Measurements from ENCODE around the gene RANBP9. TPM values are rescaled to one million over a fixed set of nuclear protein-coding genes. Genes with fewer than 3 reads are reported as not detected.

The RANBP9 gene
- total RNA-seq, 1 experiment from 2014 or later: 57.4 TPM

GRCh38 chr6:13593720-13594119 lies 117.9 kb downstream of the RANBP9 start:
- intact Hi-C loops (cut with micrococcal nuclease; ENCODE audit: unreplicated experiment): no loop called here
- Histone ChIP-seq H3K9me3 (ENCODE audit: low read depth, low read length, poor library complexity, severe bottlenecking) (no peaks in the 10 kb centered on the region), H3K4me1 (ENCODE audit: insufficient read depth, low read length, poor library complexity, severe bottlenecking) (no peaks in the 10 kb centered on the region), H3K27ac (ENCODE audit: low read depth, low read length, poor library complexity, severe bottlenecking) (no peak overlapping the region), H3K4me3 (ENCODE audit: low read depth, low read length, poor library complexity, severe bottlenecking) (no peak overlapping the region), H3K36me3 (ENCODE audit: insufficient read depth, low read length, poor library complexity, severe bottlenecking) (peaks cover 5% of the 10 kb centered on the region), H3K27me3 (replicated peaks; ENCODE audit: insufficient read depth, low read depth, low read length, poor library complexity) (no peaks in the 10 kb centered on the region)
- TF ChIP-seq EZH2 (IDR thresholded peaks at IDR 0.05; ENCODE audit: borderline replicate concordance, low read depth, low read length, poor library complexity, severe bottlenecking): no peak
- no peak for TF ChIP-seq CTCF (conservative IDR thresholded peaks at IDR 0.05; ENCODE audit: low read depth, low read length)
- CTCF ChIA-PET: no interaction called here
- no TSS peak for BruUV-seq (replicated peaks)
- no peak for DNase-seq (ENCODE audit: low spot score)
- POLR2A ChIA-PET (ENCODE audit: low non-redundant PET): no interaction called here

DNA sequence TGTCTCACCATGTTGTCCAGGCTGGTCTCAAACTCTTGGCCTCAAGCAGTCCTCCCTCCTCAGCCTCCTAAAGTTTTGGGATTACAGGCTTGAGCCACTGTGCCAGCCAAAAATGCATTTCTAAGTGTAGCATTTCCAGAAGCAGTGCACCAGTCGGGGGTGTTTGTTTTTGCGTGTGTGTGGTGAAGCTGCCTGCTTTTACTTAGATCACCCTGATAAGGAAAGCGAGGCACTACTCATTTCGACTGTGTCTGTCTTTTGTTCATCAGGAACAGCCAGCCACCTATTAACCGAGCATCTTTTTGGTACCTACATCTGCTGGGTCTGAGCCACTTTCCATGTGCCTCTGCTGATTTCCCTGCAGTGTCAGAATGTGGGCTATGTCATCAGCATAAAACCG lies 118.5 kb downstream of the RANBP9 start:
- H3K36me3 ChIP-seq (ENCODE audit: insufficient read depth, low read length, poor library complexity, severe bottlenecking): peaks cover 5% of the 10 kb centered on the region
- H3K9me3 ChIP-seq (ENCODE audit: low read depth, low read length, poor library complexity, severe bottlenecking): no peaks in the 10 kb centered on the region
- TF ChIP-seq EZH2 (IDR thresholded peaks at IDR 0.05; ENCODE audit: borderline replicate concordance, low read depth, low read length, poor library complexity, severe bottlenecking): no peak
- no peak for TF ChIP-seq CTCF (conservative IDR thresholded peaks at IDR 0.05; ENCODE audit: low read depth, low read length)
- no peak overlapping the region for H3K27ac ChIP-seq (ENCODE audit: low read depth, low read length, poor library complexity, severe bottlenecking)
- ChIA-PET POLR2A (ENCODE audit: low non-redundant PET) (no interaction called here), CTCF (no interaction called here)
- no peak overlapping the region for H3K4me3 ChIP-seq (ENCODE audit: low read depth, low read length, poor library complexity, severe bottlenecking)
- no TSS peak for BruUV-seq (replicated peaks)
- intact Hi-C loops (cut with micrococcal nuclease; ENCODE audit: unreplicated experiment): no loop called here
- no peaks in the 10 kb centered on the region for H3K27me3 ChIP-seq (replicated peaks; ENCODE audit: insufficient read depth, low read depth, low read length, poor library complexity)
- no peak for DNase-seq (ENCODE audit: low spot score)
- no peaks in the 10 kb centered on the region for H3K4me1 ChIP-seq (ENCODE audit: insufficient read depth, low read length, poor library complexity, severe bottlenecking)

DNA sequence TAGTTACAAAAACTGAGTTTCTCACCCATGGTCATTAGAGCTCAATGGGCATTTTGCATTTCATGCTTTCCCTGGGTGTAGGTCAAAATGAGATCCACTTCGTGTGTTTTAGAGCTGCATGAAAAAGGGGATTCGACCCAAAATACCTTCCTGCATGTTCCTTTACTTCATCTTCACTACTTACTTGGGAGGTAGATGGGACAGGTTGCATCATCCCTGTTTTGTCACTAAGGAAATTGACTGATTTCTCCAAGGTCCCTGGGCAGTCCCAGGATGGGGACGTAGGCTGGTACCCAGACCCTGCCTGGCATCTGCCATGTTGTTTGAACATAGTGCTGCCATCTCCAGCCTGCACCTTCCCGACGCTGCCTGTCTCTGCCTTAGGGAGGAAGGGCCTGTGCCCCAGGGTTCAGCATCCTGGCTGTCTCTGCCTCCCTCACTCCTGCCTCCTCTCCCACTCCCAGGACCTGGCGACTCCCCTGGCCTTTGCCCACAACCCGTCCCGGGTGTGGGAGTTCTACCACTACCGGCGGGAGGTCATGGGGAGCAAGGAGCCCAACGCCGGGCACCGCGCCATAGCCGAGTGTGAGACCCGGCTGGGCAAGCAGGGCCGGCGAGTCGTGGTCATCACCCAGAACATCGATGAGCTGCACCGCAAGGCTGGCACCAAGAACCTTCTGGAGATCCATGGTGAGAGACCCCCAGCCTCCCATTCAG lies 120.3 kb downstream of the RANBP9 start:
- intact Hi-C loops (cut with micrococcal nuclease; ENCODE audit: unreplicated experiment): no loop called here
- Histone ChIP-seq H3K27me3 (replicated peaks; ENCODE audit: insufficient read depth, low read depth, low read length, poor library complexity) (no peaks in the 10 kb centered on the region), H3K27ac (ENCODE audit: low read depth, low read length, poor library complexity, severe bottlenecking) (no peak overlapping the region), H3K36me3 (ENCODE audit: insufficient read depth, low read length, poor library complexity, severe bottlenecking) (peaks cover 5% of the 10 kb centered on the region), H3K4me3 (ENCODE audit: low read depth, low read length, poor library complexity, severe bottlenecking) (no peak overlapping the region), H3K9me3 (ENCODE audit: low read depth, low read length, poor library complexity, severe bottlenecking) (no peaks in the 10 kb centered on the region), H3K4me1 (ENCODE audit: insufficient read depth, low read length, poor library complexity, severe bottlenecking) (no peaks in the 10 kb centered on the region)
- POLR2A ChIA-PET (ENCODE audit: low non-redundant PET): no interaction called here
- CTCF ChIA-PET: no interaction called here
- no peak for DNase-seq (ENCODE audit: low spot score)
- TF ChIP-seq CTCF (conservative IDR thresholded peaks at IDR 0.05; ENCODE audit: low read depth, low read length) (no peak), EZH2 (IDR thresholded peaks at IDR 0.05; ENCODE audit: borderline replicate concordance, low read depth, low read length, poor library complexity, severe bottlenecking) (no peak)
- no TSS peak for BruUV-seq (replicated peaks)
